ENCODE measurements around the gene UHRF1. TPM values are rescaled to one million over a fixed set of nuclear protein-coding genes. Genes with fewer than 3 reads are reported as not detected.

Gene UHRF1
- total RNA-seq, 1 experiment from 2014 or later = 109 TPM

- ATAC-seq = peak; percentile 54
- no peaks in the 10 kb centered on the region for H3K27me3 ChIP-seq (ENCODE audit: insufficient read depth, low read length)
- no peaks in the 10 kb centered on the region for H3K9me3 ChIP-seq (ENCODE audit: control insufficient read depth in 1 of 2, insufficient read depth in 1 of 2, low read depth in 1 of 2, low read length in 2 of 2)
- ChIA-PET POLR2A (interaction anchor here (1.0 to 6.3 kb wide), 6 partner anchors 17 to 102 kb away, joined by 3 to 54 read pairs (median 6); partner anchors contain the start of genes KDM4B and PLIN3), RAD21 (ENCODE audit: low non-redundant PET in 1 of 2, low total read pairs in 2 of 2, uncharacterized antibody in 2 of 2, unreplicated experiment in 2 of 2) (interaction anchor here (0.6 to 1.9 kb wide), 11 partner anchors 39 to 103 kb away, joined by 3 to 15 read pairs (median 4); partner anchors contain the start of gene PLIN3 (in 2 of the 2)), CTCF (interaction anchor here (0.6 to 4.3 kb wide), 14 partner anchors 15 to 121 kb away, joined by 3 to 78 read pairs (median 5); partner anchors contain the start of genes FEM1A and PLIN3)
- peak overlapping the region; percentile 55 to 90 for H3K4me3 ChIP-seq (replicated peaks in 1 of 2; ENCODE audit: low read depth in 1 of 2, low read length in 2 of 2)
- peak overlapping the region; percentile 98 for H3K9ac ChIP-seq (ENCODE audit: low read length)
- peak overlapping the region; percentile 98 for H3K27ac ChIP-seq (ENCODE audit: low read depth, low read length)
- no TSS peak for BruUV-seq (replicated peaks)
- H3K36me3 ChIP-seq (ENCODE audit: control insufficient read depth in 1 of 2, insufficient read depth in 2 of 2, low read length in 2 of 2) = peaks cover 0 to 45% of the 10 kb centered on the region in 2 experiments; a peak in 2 of 4 replicates
- H3K4me1 ChIP-seq (ENCODE audit: control insufficient read depth in 1 of 2, insufficient read depth in 2 of 2, low read length in 2 of 2) = peaks cover 60 to 79% of the 10 kb centered on the region in 2 experiments
- H3K79me2 ChIP-seq (ENCODE audit: insufficient read depth, low read length) = peaks cover 68% of the 10 kb centered on the region
- H3K9me2 ChIP-seq (ENCODE audit: insufficient read depth) = no peaks in the 10 kb centered on the region
- intact Hi-C loops (cut with micrococcal nuclease) = loop anchor here (1.0 to 10.0 kb wide), 4 partner anchors 40 to 123 kb away; partner anchors contain the start of gene KDM4B
- H3K4me2 ChIP-seq (ENCODE audit: low read length) = peak overlapping the region; percentile 100
- peaks cover 19% of the 10 kb centered on the region; the same call in 1 of the 2 replicates for H4K20me1 ChIP-seq (ENCODE audit: insufficient read depth)
- TF ChIP-seq EZH2 (IDR thresholded peaks at IDR 0.05) (no peak), CBX3 (IDR thresholded peaks at IDR 0.05; ENCODE audit: low read depth) (peak; percentile 91; the same call in 1 of the 2 replicates), CEBPB (IDR thresholded peaks at IDR 0.05; ENCODE audit: low read depth) (no peak), TCF7L2 (IDR thresholded peaks at IDR 0.05; ENCODE audit: borderline replicate concordance, extremely low read depth, insufficient read depth, insufficient read length) (no peak), POLR2AphosphoS5 (IDR thresholded peaks at IDR 0.05; ENCODE audit: low read depth, low read length) (peak; percentile 70), MAX (IDR thresholded peaks at IDR 0.05) (peak; percentile 90), ZBTB33 (IDR thresholded peaks at IDR 0.05; ENCODE audit: extremely low read depth, insufficient replicate concordance, low read length) (peak; percentile 7), SRF (IDR thresholded peaks at IDR 0.05; ENCODE audit: low read depth) (no peak), RAD21 (IDR thresholded peaks at IDR 0.05; ENCODE audit: low read depth) (peak; percentile 92), SIN3A (IDR thresholded peaks at IDR 0.05; ENCODE audit: low read depth) (peak; percentile 93), ELF1 (IDR thresholded peaks at IDR 0.05; ENCODE audit: borderline replicate concordance, low read depth) (no peak), SP1 (IDR thresholded peaks at IDR 0.05; ENCODE audit: low read depth) (peak; percentile 96), EZH2phosphoT487 (IDR thresholded peaks at IDR 0.05; ENCODE audit: borderline replicate concordance) (no peak), CTCF (IDR thresholded peaks at IDR 0.05 in 2 of 3, conservative IDR thresholded peaks at IDR 0.05 in 1 of 3; ENCODE audit: borderline replicate concordance in 1 of 3, insufficient read depth in 1 of 3, low read depth in 2 of 3, low read length in 2 of 3) (peak; percentile 49 to 90 (median 73))
- peak; percentile 95 for DNase-seq (ENCODE audit: low read depth, low spot score)
- H2AFZ ChIP-seq (ENCODE audit: low read depth, low read length, poor library complexity, severe bottlenecking) = no peak overlapping the region
Measured at GRCh38 chr19:4911786-4912672, 2.7 kb downstream of the UHRF1 start.
